ENCODE results near the gene PON1.

DNA sequence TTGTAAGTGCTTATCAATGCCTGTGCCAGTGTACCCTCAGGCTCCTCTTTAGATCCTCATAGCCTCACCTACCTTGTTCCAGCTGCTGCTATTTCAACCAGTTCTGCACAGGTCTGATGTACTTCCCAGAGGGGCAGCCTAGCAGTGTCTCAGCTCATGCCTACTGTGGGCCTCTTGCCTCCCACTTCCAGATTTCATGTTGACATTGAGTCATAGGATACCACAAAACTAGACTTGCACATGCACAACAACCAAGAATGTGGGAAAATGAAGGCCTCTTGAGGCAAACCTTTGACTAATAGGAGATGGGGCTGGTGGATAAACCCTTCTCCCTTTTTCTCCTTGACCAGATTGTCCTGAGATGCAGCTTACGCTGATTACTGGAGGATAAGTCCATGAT, 40.8 kb upstream of the PON1 start:
- TF ChIP-seq, protein P1, sequence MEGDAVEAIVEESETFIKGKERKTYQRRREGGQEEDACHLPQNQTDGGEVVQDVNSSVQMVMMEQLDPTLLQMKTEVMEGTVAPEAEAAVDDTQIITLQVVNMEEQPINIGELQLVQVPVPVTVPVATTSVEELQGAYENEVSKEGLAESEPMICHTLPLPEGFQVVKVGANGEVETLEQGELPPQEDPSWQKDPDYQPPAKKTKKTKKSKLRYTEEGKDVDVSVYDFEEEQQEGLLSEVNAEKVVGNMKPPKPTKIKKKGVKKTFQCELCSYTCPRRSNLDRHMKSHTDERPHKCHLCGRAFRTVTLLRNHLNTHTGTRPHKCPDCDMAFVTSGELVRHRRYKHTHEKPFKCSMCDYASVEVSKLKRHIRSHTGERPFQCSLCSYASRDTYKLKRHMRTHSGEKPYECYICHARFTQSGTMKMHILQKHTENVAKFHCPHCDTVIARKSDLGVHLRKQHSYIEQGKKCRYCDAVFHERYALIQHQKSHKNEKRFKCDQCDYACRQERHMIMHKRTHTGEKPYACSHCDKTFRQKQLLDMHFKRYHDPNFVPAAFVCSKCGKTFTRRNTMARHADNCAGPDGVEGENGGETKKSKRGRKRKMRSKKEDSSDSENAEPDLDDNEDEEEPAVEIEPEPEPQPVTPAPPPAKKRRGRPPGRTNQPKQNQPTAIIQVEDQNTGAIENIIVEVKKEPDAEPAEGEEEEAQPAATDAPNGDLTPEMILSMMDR (IDR thresholded peaks at IDR 0.05; ENCODE audit: borderline replicate concordance, extremely low read depth, low read length, poor library complexity, severe bottlenecking) = no peak
- TF ChIP-seq EZH2 (IDR thresholded peaks at IDR 0.05; ENCODE audit: borderline replicate concordance, low read depth, low read length, severe bottlenecking) = no peak

All from DND-41 (cell line).